ENCODE data around the gene USP7.
"Not testable (repeated sequence)": the region's sequence is repeated elsewhere in the genome, so short reads cannot be mapped to it uniquely, and the experiment has no call there.

Gene USP7

DNA sequence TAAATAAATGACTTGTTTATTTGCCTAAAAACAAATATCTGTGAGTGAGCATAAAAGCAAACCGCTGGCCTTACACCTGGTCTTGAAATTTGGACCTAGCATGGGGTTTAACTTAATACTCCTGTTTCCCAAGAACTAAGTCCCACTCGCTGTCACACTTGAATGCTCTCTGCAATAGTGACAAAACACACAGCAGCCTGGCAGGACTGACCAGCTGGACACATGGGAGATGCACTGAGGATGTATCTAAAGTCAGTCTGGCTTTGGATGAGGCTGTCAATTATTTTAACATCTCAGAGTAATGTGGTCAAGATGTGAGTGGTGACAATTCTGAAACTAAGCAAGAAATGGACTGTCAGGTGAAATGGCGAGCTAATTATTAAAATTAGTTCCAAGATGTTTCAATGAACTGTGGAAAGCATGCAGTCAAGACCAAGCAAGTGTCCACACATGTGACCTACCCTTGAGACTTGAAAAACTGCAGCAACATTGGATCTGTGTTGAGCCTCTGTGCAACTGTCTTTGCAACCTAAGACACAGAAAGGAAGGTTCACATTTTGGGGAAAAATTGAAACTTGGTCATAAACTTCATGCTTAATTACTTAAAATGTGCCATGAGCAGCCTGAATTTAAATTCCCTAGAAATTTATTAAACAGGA lies 64.9 kb downstream of the USP7 start:
- no peak for DNase-seq

DNA sequence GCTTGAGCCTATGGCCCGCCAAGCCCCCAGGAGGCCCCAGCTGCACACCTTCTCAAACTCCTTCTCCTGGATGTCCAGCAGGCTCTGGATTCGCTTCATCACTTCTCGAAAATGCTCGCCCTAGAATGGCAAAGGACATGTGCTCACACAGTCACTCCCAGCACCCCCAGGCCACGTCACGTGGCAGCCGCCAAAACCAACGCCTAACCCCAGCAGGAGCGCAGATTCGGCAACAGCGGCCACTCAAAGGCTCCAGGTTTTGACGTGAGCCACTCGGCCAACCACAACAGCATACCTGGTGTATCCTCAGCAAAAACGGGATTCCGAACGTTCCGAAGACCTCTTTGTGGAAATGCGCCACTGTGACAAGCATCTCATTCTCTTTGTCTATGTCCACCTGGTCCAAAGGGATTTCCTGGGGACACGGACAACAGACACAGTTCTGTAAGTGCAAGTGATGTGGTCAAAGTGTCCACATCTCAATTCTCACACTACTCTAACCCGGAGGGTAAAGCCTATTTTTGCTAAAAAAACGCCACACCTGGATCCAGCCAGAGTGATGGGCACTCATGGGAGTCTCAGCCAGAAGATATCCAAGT lies 68.9 kb downstream of the USP7 start:
- no peak for DNase-seq

DNA sequence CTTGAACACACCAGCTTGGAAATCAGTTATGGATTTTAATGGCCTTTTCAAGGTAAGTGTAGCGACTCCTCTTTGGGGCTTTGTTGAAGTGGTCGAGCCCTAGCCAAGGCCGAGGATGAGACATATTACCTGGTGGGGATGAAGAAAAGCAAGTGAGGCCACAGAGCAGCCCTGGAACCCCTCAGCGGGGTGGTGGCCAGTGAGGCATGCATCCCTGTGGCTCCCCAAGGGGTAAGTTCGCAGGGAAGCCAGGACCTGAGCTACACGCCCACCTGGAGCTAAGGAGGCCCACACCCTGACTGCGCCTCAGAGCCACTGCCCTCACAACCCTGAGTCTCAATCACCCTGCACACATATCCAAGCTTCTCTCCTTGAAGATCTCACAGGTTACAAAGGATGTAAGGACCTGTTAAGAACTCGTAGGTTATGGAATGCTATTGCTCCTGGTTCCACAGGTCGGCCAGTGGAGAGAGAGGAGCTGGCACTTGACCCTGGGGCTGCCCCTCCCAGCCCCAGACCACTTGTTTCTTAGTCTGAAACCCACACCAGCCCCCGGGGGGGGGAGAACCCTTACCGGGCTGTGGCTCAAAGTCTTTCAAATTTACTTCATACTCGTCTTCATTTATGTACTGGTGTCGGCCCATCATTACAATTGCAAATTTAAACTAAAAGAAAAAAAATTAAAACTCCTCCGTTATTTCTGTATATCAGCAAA lies 69.6 kb downstream of the USP7 start:
- DNase-seq = no peak

DNA sequence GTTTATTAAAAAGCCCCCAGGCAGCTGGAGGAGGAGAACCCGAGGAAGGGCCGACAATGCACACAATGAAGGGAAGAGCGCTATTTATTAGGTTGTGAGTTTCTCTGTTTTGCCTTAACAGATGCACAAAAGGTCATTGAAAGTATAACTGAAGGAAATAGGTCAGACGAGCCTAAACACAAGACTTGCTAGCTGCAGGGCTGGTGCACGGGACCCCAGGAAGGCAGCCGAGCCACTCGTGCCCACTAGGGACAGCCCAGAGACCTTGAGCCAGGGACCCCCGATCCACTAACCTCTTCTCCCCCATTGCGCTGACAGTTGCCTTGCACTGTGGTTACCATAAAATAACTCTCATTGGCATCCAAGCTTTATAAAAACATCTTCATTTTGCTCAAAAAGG lies 70.3 kb downstream of the USP7 start:
- DNase-seq = no peak

DNA sequence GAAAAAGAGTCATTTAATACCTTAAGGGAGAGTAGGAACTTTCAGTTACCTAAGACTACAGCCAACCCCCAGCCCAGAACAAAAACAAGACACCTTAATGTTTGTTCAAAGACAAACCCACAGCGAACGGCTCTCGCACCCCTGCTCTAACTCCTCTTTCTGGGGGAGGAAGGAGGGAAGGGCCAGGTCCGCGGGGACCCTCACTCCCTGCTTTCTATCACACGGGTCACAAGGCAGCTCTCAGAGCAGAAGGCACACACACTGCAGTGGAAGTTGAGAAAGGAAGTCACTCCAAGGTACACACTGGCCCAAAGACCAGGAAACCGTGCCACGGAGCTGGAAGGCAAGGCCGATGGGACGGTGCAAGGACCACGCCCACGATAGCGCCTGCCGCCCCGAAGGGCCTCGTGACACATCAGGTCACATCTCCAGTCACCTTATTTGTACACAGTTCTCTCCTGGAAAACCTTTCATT lies 71.6 kb downstream of the USP7 start:
- no peak for DNase-seq

DNA sequence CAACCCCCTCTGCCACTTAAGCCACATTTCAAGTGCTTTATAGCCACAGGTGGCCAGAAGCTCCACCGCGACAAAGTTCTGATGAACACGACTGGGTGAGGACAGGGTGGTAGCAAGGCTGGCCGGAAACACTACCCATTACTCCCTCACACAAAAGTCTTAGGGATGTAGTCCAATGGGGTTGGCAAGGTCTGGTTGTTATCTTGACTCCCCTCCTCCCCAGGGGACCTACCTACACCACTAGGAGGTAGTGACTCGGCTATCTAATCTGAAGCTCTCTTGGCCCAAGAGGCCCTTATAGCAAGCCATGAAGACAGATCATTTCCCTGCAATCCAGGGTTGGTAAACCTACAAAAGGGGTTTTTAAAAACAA lies 73.2 kb downstream of the USP7 start:
- DNase-seq = no peak

DNA sequence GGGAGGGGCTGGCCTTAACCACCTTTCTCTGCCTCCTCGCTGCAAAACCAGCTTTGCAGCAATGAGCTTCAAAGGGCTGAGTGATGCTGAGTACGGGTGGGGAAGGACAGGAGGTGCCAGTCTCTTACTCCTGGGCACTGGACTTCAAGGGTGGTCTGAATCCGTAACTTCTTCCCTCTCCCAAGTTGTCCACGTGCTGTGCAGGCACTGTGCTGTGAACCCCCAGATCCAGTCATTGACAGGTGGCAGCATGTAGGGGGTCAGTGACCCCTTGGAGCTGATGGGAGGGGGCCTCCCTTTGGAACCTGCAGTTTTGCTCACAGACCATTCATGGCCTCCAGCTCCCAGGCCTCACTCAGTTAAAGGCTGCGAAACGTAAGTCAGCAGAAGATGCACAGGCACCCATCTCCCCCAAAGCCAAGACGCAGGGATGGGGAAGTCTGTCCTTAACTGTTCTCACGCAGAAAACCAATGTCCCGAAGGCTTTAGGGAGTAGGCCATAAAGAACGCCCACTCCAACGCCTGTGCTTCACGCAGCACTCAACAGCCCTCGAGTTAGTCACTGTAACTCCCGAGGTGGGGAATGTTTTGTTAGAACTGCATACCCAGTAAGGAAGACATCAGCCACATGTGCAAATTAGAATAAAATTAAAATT lies 73.7 kb downstream of the USP7 start:
- no peak for DNase-seq

DNA sequence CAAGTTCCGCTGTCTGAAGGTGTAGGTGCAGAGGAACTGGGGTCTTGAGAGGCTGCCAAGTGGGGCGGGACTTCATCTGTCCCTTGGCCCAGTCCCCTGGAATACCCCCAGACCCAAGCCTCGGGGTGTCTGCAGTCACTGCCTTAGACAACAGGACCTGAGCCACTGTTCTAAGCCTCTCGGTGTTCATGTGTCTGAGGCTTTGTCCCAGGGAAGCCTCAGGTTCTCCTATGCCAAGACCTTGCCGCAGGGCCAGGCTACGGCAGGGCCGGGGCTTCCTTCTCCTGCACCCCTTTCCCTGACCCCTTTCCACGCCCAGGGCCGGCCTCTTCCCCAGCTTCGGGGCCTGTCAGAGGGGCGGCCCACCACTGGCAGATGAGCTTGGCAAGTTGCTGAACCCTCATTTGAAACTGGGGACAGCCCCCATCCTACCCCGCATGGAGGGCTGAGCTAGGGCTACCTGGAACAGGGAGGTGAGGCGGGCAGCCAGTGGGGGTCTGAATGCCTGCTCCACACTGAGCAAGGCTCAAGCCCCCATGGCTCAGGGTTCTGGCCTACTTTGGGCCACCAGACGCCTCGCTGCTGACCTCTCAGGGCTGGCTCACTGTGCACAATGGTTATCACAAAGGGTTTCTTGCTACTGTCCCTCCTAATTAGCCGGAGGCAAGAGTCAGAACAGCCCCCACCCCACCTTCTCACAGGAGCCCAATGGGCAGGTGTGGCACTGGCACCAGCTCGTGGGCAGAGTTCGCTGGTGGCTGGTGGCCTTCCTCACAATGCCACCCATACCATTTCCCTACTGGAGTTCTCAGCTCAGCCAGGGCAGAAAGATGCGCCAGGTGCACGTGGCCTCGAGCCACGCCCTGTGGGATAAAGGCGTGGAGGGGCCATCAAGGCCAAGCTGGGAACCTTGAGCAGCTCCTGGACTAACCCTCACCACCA lies 74.5 kb downstream of the USP7 start:
- DNase-seq = no peak

DNA sequence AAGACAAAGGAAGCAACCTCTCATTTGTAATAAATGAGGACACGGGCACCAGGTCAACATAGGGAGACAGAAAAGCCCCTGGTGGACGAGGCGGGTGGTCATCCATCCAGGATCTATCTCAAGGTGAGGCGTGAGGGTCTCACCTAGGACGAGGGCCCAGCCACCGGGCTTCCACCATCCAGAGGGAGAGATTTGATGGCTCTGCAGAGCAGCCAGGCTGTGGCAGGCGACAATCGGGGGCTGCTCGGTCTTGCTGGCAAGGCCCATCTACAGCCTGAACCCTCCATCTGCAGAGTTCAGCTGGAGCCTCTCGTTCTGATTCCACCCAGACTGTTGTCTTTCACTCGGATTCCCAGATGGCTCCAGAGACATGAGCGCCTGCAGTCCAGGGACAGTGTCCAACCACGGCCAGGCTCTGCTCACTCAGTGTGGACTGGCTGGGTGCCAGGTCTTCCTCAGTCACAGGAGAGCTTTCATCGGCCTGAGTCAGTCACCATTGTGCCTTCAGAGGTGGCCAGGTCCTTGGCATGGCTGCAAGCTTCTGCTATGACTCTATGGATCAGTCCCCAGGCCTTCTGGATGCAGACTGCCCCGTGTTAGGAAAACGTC lies 75.7 kb downstream of the USP7 start:
- DNase-seq = no peak

DNA sequence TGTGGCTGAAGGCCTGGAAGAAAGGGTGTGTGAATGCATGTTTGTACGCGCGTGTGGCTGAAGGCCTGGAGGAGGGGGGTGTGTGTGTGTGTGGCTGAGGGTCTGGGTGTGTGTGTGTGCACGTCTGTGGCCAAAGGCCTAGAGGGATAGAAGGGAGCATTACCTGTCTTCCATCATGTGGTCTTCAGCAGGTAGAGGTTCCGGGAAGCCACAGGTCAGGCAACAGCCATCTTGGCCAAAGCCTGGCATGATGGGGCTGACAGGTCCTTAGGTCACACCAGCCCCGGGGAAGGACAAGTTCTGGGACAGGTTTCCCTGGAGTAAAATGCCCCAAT lies 76.3 kb downstream of the USP7 start:
- no peak for DNase-seq

DNA sequence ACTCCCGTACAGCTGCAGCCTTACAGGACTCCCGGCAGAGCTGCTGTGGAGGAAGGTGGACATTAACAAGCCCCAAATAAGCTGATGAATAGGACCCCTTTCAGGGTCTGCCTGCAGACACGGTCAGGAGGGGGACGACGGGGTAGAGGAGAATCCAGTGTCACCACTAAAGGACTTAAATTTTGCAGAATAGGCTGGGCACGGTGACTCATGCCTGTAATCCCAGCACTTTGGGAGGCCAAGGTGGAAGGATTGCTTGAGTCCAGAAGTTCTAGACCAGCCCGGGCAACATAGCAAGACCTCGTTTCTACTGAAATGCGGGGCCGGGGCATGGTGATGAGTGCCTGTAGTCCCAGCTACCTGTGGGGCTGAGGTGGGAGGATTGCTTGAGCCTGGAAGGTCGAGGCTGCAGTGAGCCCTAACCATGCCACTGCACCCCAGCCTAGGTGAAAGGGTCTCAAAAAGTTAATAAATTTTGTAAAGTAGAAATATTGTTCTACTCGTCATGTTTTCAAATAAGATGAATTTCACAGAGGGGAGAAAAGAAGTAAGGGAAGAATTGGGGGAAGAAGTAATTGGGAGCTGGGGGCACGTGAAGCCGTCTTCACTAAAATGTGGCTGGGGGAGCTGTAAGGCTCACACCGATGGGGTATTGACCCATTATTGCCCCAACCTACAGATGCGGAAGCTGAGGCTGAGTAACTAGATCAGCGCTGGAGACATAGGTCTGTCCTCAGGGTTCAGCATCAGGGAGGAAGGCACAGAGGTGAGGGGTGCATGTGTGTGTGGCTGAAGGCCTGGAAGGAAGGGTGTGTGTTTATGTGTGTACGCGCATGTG lies 76.9 kb downstream of the USP7 start:
- no peak for DNase-seq

DNA sequence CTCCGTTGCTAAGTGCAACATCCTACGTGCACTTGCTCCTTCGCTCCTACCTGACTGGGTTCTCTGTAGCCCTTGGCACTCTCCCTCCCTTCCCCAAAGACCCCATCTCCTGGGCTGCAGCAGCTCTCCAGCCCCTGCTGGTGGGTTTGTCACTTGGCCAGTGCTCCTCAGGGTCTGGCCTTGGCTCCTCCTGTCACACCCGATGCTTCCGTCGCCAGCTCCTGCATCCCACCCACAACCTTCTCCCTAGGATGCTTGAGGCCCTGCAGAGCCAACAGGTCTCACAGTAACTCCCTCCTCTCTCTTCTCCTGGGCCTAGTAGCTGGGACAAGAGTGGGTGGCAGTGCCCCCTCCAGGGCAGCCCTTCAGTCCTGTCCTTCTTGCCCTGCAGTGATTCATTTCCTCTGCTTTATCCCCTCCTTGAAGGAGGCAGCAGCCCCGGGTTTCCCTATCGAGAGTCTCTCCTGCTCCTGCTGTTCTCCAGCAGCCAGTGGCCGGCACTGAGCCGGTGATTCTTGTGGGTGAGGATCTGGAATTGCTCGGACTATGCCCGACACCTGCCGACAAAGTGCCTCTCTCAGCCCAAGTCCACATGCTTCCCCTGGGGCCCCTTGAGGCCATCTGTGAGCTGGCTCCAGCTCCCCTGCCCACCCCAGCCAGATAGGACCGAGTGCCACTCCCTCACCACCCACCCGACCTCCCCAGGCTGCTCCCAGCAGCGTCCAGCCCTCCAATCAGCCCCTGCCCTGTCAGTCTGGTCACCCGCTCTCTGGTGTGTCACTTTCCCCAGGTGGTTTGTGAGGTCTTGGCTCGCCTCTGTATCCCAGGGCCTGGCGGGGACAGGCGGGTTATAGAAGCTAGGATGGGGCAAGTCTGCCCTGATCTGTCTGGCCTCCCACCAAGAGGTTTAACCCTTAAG lies 77.8 kb downstream of the USP7 start:
- no peak for DNase-seq

DNA sequence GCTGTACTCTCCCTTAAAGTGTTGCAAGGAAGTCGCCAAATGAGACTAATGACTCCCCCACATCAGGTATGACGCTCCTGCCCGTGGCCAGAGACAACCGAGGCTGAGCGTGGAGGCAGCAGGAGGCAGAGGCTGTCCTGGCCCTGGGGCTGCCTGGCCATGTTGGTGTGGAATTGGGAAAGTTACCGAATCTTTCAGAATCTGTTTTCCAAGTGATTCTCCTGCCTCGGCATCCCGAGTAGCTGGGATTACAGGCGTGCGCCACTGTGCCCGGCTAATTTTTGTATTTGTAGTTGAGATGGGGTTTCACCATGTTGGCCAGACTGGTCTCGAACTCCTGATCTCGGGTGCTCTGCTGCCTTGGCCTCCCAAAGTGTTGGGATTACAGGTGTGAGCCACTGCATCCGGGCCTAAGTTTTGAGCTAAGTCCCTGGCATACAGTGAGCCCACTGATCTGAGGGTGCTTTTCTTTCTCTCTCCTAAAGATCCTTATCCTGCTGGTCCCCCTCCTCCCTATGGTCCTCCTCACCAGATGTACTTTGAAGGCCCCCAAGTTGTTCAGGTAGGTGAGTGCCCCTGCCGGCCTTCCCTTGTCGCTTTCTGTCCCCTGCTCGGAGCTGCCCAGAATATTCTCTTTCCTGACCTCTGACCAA lies 80.9 kb downstream of the USP7 start:
- DNase-seq = no peak

DNA sequence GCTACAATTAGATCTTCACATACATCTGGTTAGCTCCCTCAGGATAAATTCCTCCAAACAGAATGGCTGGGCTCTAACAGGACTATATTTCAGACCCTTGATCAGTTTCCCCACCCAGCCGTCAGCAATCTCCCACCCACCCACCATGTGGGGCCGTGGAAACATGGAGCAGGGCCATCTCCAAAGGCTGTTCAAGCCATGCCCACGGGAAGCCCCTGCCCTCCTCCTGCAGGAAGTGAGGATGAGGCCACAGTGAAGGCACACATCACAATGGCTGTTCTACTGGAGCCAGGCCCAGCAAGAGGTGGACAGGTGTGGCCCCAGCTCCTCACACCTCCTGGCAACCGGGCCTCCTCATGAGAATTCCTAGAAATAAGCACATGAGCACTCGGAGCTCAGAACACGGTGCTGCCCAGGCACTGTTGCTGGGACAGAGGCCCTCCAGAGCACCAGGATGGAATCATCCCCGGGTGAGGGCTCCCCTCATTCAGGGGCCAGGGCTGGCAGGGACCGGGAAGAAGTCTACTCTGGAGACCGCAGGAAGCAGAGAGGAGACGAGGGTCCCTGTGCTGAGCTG lies 81.6 kb downstream of the USP7 start, which contains the start of gene LITAFD:
TSS of gene LITAFD (plus strand) at position 311 of the 577 bp plus-strand sequence. CDS start 2,005 bp downstream, outside the sequence.
- no peak for DNase-seq

DNA sequence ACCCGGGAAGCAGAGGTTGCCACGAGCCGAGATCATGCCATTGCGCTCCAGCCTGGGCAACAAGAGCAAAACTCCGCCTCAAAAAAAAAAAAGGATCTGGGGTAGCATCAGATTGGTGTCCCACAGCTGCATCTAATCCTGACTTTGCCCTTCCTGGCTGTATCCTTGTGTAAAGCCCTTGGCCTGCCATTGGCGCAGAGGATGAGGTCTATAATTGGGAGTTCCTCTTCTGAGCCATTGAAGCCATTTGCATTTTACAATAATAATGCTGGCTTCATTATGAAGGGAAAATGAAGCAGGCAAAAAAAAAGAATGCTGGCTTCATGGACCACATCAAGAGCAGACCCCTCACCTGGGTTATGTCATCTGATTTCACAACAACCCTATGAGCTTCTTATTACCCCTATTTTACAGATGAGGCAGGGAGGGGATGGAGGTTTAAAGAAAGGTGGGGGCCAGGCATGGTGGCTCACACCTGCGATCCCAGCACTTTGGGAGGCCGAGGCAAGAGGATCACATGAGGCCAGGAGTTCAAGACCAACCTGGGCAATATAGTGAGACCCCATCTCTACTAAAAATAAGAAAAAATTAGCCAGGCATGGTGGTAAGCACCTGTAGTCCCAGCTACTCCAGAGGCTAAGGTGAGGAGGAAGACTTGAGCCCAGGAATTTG lies 82.7 kb downstream of the USP7 start:
- DNase-seq = no peak

DNA sequence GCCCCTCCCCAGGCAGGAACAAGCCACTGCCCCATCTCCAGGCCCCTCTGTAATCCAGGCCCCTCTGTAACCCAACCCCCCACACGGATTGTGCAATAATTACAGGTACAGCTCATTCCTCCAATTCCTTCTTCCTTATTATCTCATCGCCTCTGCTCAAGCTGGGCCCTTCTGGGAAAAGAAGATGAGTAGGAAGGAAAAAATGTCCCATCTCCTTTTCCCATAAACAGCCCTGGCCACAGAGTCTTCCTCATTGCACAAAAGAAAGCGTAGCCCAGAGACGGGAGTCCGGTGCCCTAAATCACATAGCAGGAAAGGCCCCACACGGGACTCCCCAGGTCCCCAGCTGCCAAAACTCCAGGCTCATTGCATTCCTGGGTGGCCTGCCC lies 85.2 kb downstream of the USP7 start:
- no peak for DNase-seq

DNA sequence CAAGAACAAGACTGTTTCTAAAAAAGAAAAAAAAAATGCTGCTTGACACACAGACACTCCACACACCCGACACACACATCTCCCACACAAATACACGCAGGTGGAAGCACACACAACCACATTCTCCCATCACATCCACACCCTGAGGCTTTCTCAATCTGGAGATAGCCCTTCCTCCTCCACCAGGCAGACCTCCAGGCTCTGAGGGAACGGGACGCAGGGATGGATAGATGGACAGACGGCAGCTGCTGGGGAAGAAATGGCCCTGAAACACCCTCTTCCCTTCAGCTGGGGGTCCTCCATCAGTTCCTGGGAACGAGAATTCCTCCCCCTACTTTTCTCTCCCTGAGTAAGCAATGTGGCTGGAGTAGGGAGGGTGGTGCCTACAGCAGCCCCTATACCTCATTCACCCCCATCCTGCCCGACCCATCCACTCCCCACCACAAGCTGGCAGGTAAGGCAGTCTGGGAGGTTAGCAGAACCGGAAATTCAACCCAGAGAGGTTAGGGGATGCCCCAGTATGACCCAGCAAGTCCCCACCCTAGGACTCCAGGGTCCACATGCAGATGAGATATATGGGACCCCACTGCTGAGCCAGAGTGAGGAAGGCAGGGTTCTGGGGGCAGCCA lies 85.7 kb downstream of the USP7 start:
- DNase-seq = no peak

DNA sequence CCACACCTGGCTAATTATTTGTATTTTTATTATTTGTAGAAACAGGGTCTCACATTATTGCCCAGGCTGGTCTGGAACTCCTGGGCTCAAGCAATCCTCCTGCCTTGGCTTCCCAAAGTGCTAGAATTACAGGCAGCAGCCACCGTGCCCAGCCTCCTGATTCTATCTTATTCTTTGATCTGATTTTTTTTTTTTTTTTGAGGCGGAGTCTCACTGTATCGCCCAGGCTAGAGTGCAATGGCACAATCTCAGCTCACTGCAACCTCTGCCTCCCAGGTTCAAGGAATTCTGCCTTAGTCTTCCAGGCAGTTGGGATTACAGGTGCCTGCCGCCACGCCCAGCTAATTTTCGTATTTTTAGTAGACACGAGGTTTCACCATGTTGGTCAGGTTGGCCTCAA lies 88.4 kb downstream of the USP7 start:
- DNase-seq = not testable (repeated sequence)

All from T-helper 9 cell (primary cell).